HG02852 (cell line): ENCODE results near the gene MED29.

Source experiments
- ATAC-seq: cut with Tn5 transposase; IDR thresholded peaks from one replicate; pipeline ENCODE4 v1.9.1; 2021; ENCODE audit warnings: mild to moderate bottlenecking, moderate library complexity; ENCODE audit not compliant: unreplicated experiment

MED29 gene

GRCh38 chr19:39390751-39391437, at the start of gene MED29, which contains the start of gene PAF1:
TSS of gene MED29 (plus strand) at chr19:39391378. CDS start at chr19:39391423, 45 bp downstream.
TSS of gene PAF1 (minus strand) at chr19:39391106. CDS start at chr19:39390864, 242 bp downstream.
- ATAC-seq: peak; percentile 90

- peak; percentile 92 for ATAC-seq
Measured at GRCh38 chr19:39341719-39342604, 49.2 kb upstream of the MED29 start, which contains the start of gene SAMD4B. TSS of gene SAMD4B (plus strand) at chr19:39342421. CDS start at chr19:39356894, 14,473 bp downstream.

- no peak for ATAC-seq
Measured at GRCh38 chr19:39342647-39343305, 48.4 kb upstream of the MED29 start.

GRCh38 chr19:39345956-39346355, 45.2 kb upstream of the MED29 start:
- no peak for ATAC-seq

- no peak for ATAC-seq
Measured at GRCh38 chr19:39347332-39348164, 43.6 kb upstream of the MED29 start.

- no peak for ATAC-seq
Measured at GRCh38 chr19:39349326-39349725, 41.9 kb upstream of the MED29 start.

GRCh38 chr19:39350156-39350555, 41.0 kb upstream of the MED29 start:
- no peak for ATAC-seq

- peak; percentile 70 for ATAC-seq
Measured at GRCh38 chr19:39351537-39352064, 39.6 kb upstream of the MED29 start.

GRCh38 chr19:39352381-39353255, 38.6 kb upstream of the MED29 start:
- ATAC-seq: no peak

GRCh38 chr19:39355253-39355652, 35.9 kb upstream of the MED29 start:
- ATAC-seq: no peak

- ATAC-seq: no peak
Measured at GRCh38 chr19:39356073-39356472, 35.1 kb upstream of the MED29 start.

- no peak for ATAC-seq
Measured at GRCh38 chr19:39356647-39357046, 34.5 kb upstream of the MED29 start.

- no peak for ATAC-seq
Measured at GRCh38 chr19:39359026-39359425, 32.2 kb upstream of the MED29 start.

GRCh38 chr19:39360599-39360998, 30.6 kb upstream of the MED29 start:
- no peak for ATAC-seq

GRCh38 chr19:39362682-39363657, 28.2 kb upstream of the MED29 start:
- ATAC-seq: no peak

- ATAC-seq: no peak
Measured at GRCh38 chr19:39363901-39364457, 27.2 kb upstream of the MED29 start.

GRCh38 chr19:39365531-39365930, 25.6 kb upstream of the MED29 start:
- no peak for ATAC-seq

- no peak for ATAC-seq
Measured at GRCh38 chr19:39369200-39369599, 22.0 kb upstream of the MED29 start.
